ENCODE data around the gene AGRN. TPM values are rescaled to one million over a fixed set of nuclear protein-coding genes. Genes with fewer than 3 reads are reported as not detected.

Gene AGRN
- total RNA-seq, 1 experiment from 2014 or later, result 134 TPM

GRCh38 chr1:1021920-1022259 is 2.0 kb downstream of the AGRN start:
- POLR2A ChIA-PET, result interaction anchor here (0.6 to 1.6 kb wide), 3 partner anchors 15 to 66 kb away, joined by 3 read pairs; no protein-coding TSS in a partner anchor
- DNase-seq (ENCODE audit: low read depth, low spot score), result no peak
- H3K27ac ChIP-seq (ENCODE audit: low read depth, low read length), result peak overlapping the region; percentile 87; the same call in 1 of the 2 replicates

More at GRCh38 chr1:1021920-1022259, 2.0 kb downstream of the AGRN start:
- intact Hi-C loops (cut with micrococcal nuclease), result no loop called here
- CTCF ChIA-PET, result no interaction called here
- Histone ChIP-seq H3K79me2 (ENCODE audit: insufficient read depth, low read length) (peaks cover 62% of the 10 kb centered on the region), H3K4me3 (replicated peaks in 1 of 2; ENCODE audit: low read depth in 1 of 2, low read length in 2 of 2) (peak overlapping the region; percentile 73 to 79), H3K9me2 (ENCODE audit: insufficient read depth) (no peaks in the 10 kb centered on the region), H3K27me3 (ENCODE audit: insufficient read depth, low read length) (no peaks in the 10 kb centered on the region), H3K36me3 (ENCODE audit: control insufficient read depth in 1 of 2, insufficient read depth in 2 of 2, low read length in 2 of 2) (peaks cover 0 to 15% of the 10 kb centered on the region in 2 experiments; a peak in 2 of 4 replicates), H3K9ac (ENCODE audit: low read length) (peak overlapping the region; percentile 90), H3K4me2 (ENCODE audit: low read length) (peak overlapping the region; percentile 98), H3K9me3 (ENCODE audit: control insufficient read depth in 1 of 2, insufficient read depth in 1 of 2, low read depth in 1 of 2, low read length in 2 of 2) (no peaks in the 10 kb centered on the region), H4K20me1 (ENCODE audit: insufficient read depth) (no peaks in the 10 kb centered on the region), H3K4me1 (ENCODE audit: control insufficient read depth in 1 of 2, insufficient read depth in 2 of 2, low read length in 2 of 2) (peaks cover 38 to 65% of the 10 kb centered on the region in 2 experiments), H2AFZ (ENCODE audit: low read depth, low read length, poor library complexity, severe bottlenecking) (no peak overlapping the region)
- TF ChIP-seq ZNF274 (IDR thresholded peaks at IDR 0.05; ENCODE audit: low read depth, low read length) (no peak), MAX (IDR thresholded peaks at IDR 0.05) (no peak), SP1 (IDR thresholded peaks at IDR 0.05; ENCODE audit: low read depth) (no peak), TCF7L2 (IDR thresholded peaks at IDR 0.05; ENCODE audit: borderline replicate concordance, extremely low read depth, insufficient read depth, insufficient read length) (no peak), CEBPB (IDR thresholded peaks at IDR 0.05; ENCODE audit: low read depth) (no peak), RAD21 (IDR thresholded peaks at IDR 0.05; ENCODE audit: low read depth) (no peak), FOSL1 (IDR thresholded peaks at IDR 0.05; ENCODE audit: low read depth) (no peak), ELF1 (IDR thresholded peaks at IDR 0.05; ENCODE audit: borderline replicate concordance, low read depth) (no peak), EZH2phosphoT487 (IDR thresholded peaks at IDR 0.05; ENCODE audit: borderline replicate concordance) (no peak), CTCF (IDR thresholded peaks at IDR 0.05 in 2 of 3, conservative IDR thresholded peaks at IDR 0.05 in 1 of 3; ENCODE audit: borderline replicate concordance in 1 of 3, insufficient read depth in 1 of 3, low read depth in 2 of 3, low read length in 2 of 3) (no peak), REST (IDR thresholded peaks at IDR 0.05; ENCODE audit: low read depth) (no peak), ZFX (IDR thresholded peaks at IDR 0.05) (no peak), YY1 (IDR thresholded peaks at IDR 0.05; ENCODE audit: extremely low read depth, insufficient replicate concordance, low read depth, low read length) (no peak), SRF (IDR thresholded peaks at IDR 0.05; ENCODE audit: low read depth) (no peak), JUND (IDR thresholded peaks at IDR 0.05) (no peak), EGR1 (IDR thresholded peaks at IDR 0.05; ENCODE audit: low read depth) (no peak), ATF3 (IDR thresholded peaks at IDR 0.05) (no peak)
- RAD21 ChIA-PET (ENCODE audit: low non-redundant PET in 1 of 2, low total read pairs in 2 of 2, uncharacterized antibody in 2 of 2, unreplicated experiment in 2 of 2), result no interaction called here
- no TSS peak for BruUV-seq (replicated peaks)
- ATAC-seq, result no peak

All from HCT116 (cell line).